K562 (cell line): ENCODE results near the gene IQSEC3. TPM values are rescaled to one million over a fixed set of nuclear protein-coding genes. Genes with fewer than 3 reads are reported as not detected.
A peak's percentile ranks its signal among the peaks of the same experiment; 100 is the strongest.

Experiments used
- C11orf30 ChIP-seq: fragments of 450-650 bp; IDR thresholded peaks from 2 replicates; pipeline ENCODE4 v1.6.1; 2016; ENCODE audit warnings: low read depth, mild to moderate bottlenecking
- CBX2 ChIP-seq: fragments of 200-600 bp; sonication (generic); IDR thresholded peaks from one replicate; pipeline ENCODE4 v1.6.1; 2012; ENCODE audit warnings: mild to moderate bottlenecking, low read length, inconsistent platforms; ENCODE audit not compliant: insufficient read depth, poor library complexity, severe bottlenecking
- COPS2 ChIP-seq: fragments of 450-650 bp; conservative IDR thresholded peaks from 2 replicates; pipeline ENCODE4 v1.6.1; 2016; ENCODE audit warnings: mild to moderate bottlenecking, moderate library complexity
- CTBP1 ChIP-seq: fragments of 450-650 bp; IDR thresholded peaks from 2 replicates; pipeline ENCODE4 v1.6.1; 2016; ENCODE audit warnings: borderline replicate concordance
- IFI16 ChIP-seq: fragments of 250-450 bp; sonication (Bioruptor Pico); IDR thresholded peaks from 2 replicates; pipeline ENCODE4 v2.1.2; 2022; ENCODE audit warnings: mild to moderate bottlenecking, inconsistent platforms
- KDM1A ChIP-seq, 2 experiments: fragments of 450-650 bp; IDR thresholded peaks; 2 replicates each; pipeline ENCODE4 v1.6.1; 2016; ENCODE audit warnings: mild to moderate bottlenecking in 2 of 2
- KLF6 ChIP-seq: fragments of 250-450 bp; sonication (Bioruptor Pico); IDR thresholded peaks from 2 replicates; pipeline ENCODE4 v1.4.0; 2020; ENCODE audit warnings: mild to moderate bottlenecking, moderate library complexity, borderline replicate concordance
- MNT ChIP-seq, 2 experiments: fragments of 450-650 bp; conservative IDR thresholded peaks; 2 replicates each; pipeline ENCODE4 v1.6.1; 2017; ENCODE audit warnings: mild to moderate bottlenecking in 2 of 2, moderate library complexity in 2 of 2
- NR0B1 ChIP-seq: fragments of 450-650 bp; IDR thresholded peaks from one replicate; pipeline ENCODE4 v1.6.1; 2018; ENCODE audit warnings: mild to moderate bottlenecking, moderate library complexity; ENCODE audit not compliant: partially characterized antibody
- POLR2G ChIP-seq: fragments of 200-400 bp; formaldehyde crosslinking; IDR thresholded peaks from 2 replicates; pipeline ENCODE4 v1.6.1; 2017; ENCODE audit warnings: low read depth, mild to moderate bottlenecking, antibody characterized with exemption, low read length, moderate library complexity
- RFX1 ChIP-seq: fragments of 450-650 bp; IDR thresholded peaks from 2 replicates; pipeline ENCODE4 v1.6.1; 2016; ENCODE audit warnings: mild to moderate bottlenecking, moderate library complexity
- SAFB2 ChIP-seq: fragments of 200-400 bp; formaldehyde crosslinking; IDR thresholded peaks from 2 replicates; pipeline ENCODE4 v1.6.1; 2018; ENCODE audit warnings: borderline replicate concordance, low read length, low read depth, moderate library complexity; ENCODE audit not compliant: severe bottlenecking
- TSC22D4 ChIP-seq: fragments of 450-650 bp; IDR thresholded peaks from 2 replicates; pipeline ENCODE4 v1.6.1; 2016; ENCODE audit warnings: missing genetic modification characterization, missing biosample characterization, control low read depth
- ZBTB1 ChIP-seq: sonication (generic); formaldehyde crosslinking; IDR thresholded peaks from 2 replicates; pipeline ENCODE4 v1.8.1; 2023; ENCODE audit warnings: missing genetic modification reagents, low read depth, mild to moderate bottlenecking, borderline replicate concordance
- ZC3H8 ChIP-seq: fragments of 450-650 bp; IDR thresholded peaks from 2 replicates; pipeline ENCODE4 v1.6.1; 2017
- ZNF324 ChIP-seq: fragments of 250-450 bp; sonication (Bioruptor Pico); IDR thresholded peaks from 2 replicates; pipeline ENCODE4 v1.4.0; 2020; ENCODE audit warnings: mild to moderate bottlenecking
- ZNF655 ChIP-seq: fragments of 250-450 bp; sonication (Bioruptor Pico); IDR thresholded peaks from 2 replicates; pipeline ENCODE4 v1.5.0; 2021
- polyA plus RNA-seq, 8 experiments: library from polyadenylated mRNA; depleted of rRNA in 4 of 8; stranded (reverse) in 5 of 8; unstranded in 3 of 8; fragments of >200 nt; fragmentation: Nextera tagmentation in 2 of 8; fragmentation: Illumina TruSeq in 1 of 8; extraction: Ambion mirVana in 2 of 8; extraction: Trizol in 1 of 8; gene quantifications; 2 replicates each; pipeline versions ENCODE4 v1.2.1 to v1.2.3, GENCODE V29; 2011 to 2014; ENCODE audit warnings: inconsistent platforms in 1 of 8, missing spikeins in 1 of 8
- total RNA-seq, 7 experiments: library from RNA; depleted of rRNA in 6 of 7; stranded (reverse); fragments of >200 nt in 6 of 7; fragmentation: Illumina TruSeq in 2 of 7; extraction: Trizol in 2 of 7; gene quantifications; 2 replicates each; pipeline versions ENCODE4 v1.2.1 to v1.2.3, GENCODE V29; 2011 to 2021; ENCODE audit warnings: low replicate concordance in 1 of 7
- TF ChIP-seq, protein P1 (sequence below): sonication (generic); formaldehyde crosslinking; IDR thresholded peaks from 2 replicates; pipeline ENCODE4 v1.4.0; 2020; ENCODE audit warnings: mild to moderate bottlenecking, missing genetic modification reagents

Gene IQSEC3
- total and polyA plus RNA-seq, 9 of the 15 experiments (the other 6 are each of a cell fraction or from before 2014, with no cell fraction given) = under 0.01 to 0.25 (median 0.08) TPM; not detected in 3

DNA sequence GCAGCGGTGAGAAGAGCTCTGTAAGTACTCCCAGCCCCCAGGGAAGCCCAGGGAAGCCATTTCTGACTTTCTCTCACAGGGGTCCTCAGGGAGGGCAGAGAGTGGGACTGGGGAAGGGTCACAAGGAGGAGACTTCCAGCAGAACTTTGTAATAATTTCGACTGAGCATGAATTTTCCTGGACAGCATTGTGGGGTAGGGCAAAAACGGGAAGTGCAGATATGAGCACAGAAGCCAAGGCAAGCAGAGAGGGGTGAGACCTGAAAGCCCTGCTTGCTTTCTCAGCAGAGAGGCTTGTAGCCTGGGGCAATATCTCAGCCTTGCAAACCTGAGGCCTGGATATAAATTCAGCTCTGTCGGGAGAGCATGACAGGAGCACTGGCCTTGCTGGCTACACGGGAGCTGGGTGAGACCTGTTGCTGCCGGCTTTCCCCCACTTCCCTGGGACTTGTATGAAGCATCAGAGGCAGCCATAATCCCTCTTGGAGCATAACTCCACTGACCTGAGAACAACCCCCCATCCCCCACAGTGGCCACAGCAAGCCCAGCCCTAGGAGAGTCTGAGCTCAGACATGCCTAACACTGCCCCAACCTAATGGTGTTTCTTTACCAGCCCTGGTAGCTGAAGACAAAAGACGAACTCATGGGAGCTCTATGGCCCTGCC is 9.8 kb upstream of the IQSEC3 start (continued):
- TF ChIP-seq KDM1A (IDR thresholded peaks at IDR 0.05) (no peak), C11orf30 (no peak), ZNF655 (CRISPR knock-in tag) (no peak), TSC22D4 (tag) (no peak), SAFB2 (no peak), MNT (conservative IDR thresholded peaks at IDR 0.05) (no peak), ZBTB1 (CRISPR knock-in tag) (no peak), ZNF324 (CRISPR knock-in tag) (no peak), COPS2 (no peak), IFI16 (CRISPR knock-in tag) (no peak), ZC3H8 (no peak), POLR2G (no peak), RFX1 (no peak), KLF6 (CRISPR knock-in tag) (no peak), CBX2 (no peak), NR0B1 (no peak), CTBP1 (0 out of 2 replicates have a peak, but pooled peaks have one; percentile 8)
- TF ChIP-seq, protein P1, sequence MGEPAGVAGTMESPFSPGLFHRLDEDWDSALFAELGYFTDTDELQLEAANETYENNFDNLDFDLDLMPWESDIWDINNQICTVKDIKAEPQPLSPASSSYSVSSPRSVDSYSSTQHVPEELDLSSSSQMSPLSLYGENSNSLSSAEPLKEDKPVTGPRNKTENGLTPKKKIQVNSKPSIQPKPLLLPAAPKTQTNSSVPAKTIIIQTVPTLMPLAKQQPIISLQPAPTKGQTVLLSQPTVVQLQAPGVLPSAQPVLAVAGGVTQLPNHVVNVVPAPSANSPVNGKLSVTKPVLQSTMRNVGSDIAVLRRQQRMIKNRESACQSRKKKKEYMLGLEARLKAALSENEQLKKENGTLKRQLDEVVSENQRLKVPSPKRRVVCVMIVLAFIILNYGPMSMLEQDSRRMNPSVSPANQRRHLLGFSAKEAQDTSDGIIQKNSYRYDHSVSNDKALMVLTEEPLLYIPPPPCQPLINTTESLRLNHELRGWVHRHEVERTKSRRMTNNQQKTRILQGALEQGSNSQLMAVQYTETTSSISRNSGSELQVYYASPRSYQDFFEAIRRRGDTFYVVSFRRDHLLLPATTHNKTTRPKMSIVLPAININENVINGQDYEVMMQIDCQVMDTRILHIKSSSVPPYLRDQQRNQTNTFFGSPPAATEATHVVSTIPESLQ (CRISPR knock-in tag) = no peak
